ENCODE measurements around the gene FBXO28.

The FBXO28 gene

GRCh38 chr1:224085421-224086108, 28.3 kb upstream of the FBXO28 start:
- Histone ChIP-seq H3K36me3 (ENCODE audit: insufficient read depth, low read length) (no peaks in the 10 kb centered on the region), H3K9ac (ENCODE audit: low read depth, low read length) (no peak overlapping the region), H3K4me1 (ENCODE audit: insufficient read depth, low read length) (peaks cover 9% of the 10 kb centered on the region)

GRCh38 chr1:224087286-224087794, 26.6 kb upstream of the FBXO28 start:
- Histone ChIP-seq H3K4me1 (ENCODE audit: insufficient read depth, low read length) (peaks cover 3% of the 10 kb centered on the region; the same call in 1 of the 2 replicates), H3K36me3 (ENCODE audit: insufficient read depth, low read length) (no peaks in the 10 kb centered on the region), H3K9me3 (ENCODE audit: control insufficient read depth, insufficient read depth, low read length) (peaks cover 6% of the 10 kb centered on the region; the same call in 1 of the 2 replicates), H3K9ac (ENCODE audit: low read depth, low read length) (no peak overlapping the region)

More at GRCh38 chr1:224085421-224086108, 28.3 kb upstream of the FBXO28 start:
- H3K9me3 ChIP-seq (ENCODE audit: control insufficient read depth, insufficient read depth, low read length) = peaks cover 6% of the 10 kb centered on the region; the same call in 1 of the 2 replicates

GRCh38 chr1:224089583-224089982, 24.3 kb upstream of the FBXO28 start:
- Histone ChIP-seq H3K4me1 (ENCODE audit: insufficient read depth, low read length) (no peaks in the 10 kb centered on the region), H3K9me3 (ENCODE audit: control insufficient read depth, insufficient read depth, low read length) (no peaks in the 10 kb centered on the region), H3K36me3 (ENCODE audit: insufficient read depth, low read length) (no peaks in the 10 kb centered on the region), H3K9ac (ENCODE audit: low read depth, low read length) (no peak overlapping the region)

GRCh38 chr1:224090116-224090515, 23.8 kb upstream of the FBXO28 start:
- no peaks in the 10 kb centered on the region for H3K4me1 ChIP-seq (ENCODE audit: insufficient read depth, low read length)
- H3K9ac ChIP-seq (ENCODE audit: low read depth, low read length) = no peak overlapping the region
- H3K36me3 ChIP-seq (ENCODE audit: insufficient read depth, low read length) = no peaks in the 10 kb centered on the region
- no peaks in the 10 kb centered on the region for H3K9me3 ChIP-seq (ENCODE audit: control insufficient read depth, insufficient read depth, low read length)

- H3K4me1 ChIP-seq (ENCODE audit: insufficient read depth, low read length) = no peaks in the 10 kb centered on the region
- H3K9ac ChIP-seq (ENCODE audit: low read depth, low read length) = no peak overlapping the region
Measured at GRCh38 chr1:224092111-224092510, 21.8 kb upstream of the FBXO28 start.

GRCh38 chr1:224092601-224093000, 21.3 kb upstream of the FBXO28 start:
- Histone ChIP-seq H3K9me3 (ENCODE audit: control insufficient read depth, insufficient read depth, low read length) (no peaks in the 10 kb centered on the region), H3K9ac (ENCODE audit: low read depth, low read length) (no peak overlapping the region), H3K4me1 (ENCODE audit: insufficient read depth, low read length) (no peaks in the 10 kb centered on the region), H3K36me3 (ENCODE audit: insufficient read depth, low read length) (no peaks in the 10 kb centered on the region)

More at GRCh38 chr1:224092111-224092510, 21.8 kb upstream of the FBXO28 start:
- no peaks in the 10 kb centered on the region for H3K9me3 ChIP-seq (ENCODE audit: control insufficient read depth, insufficient read depth, low read length)
- no peaks in the 10 kb centered on the region for H3K36me3 ChIP-seq (ENCODE audit: insufficient read depth, low read length)

- Histone ChIP-seq H3K36me3 (ENCODE audit: insufficient read depth, low read length) (no peaks in the 10 kb centered on the region), H3K9me3 (ENCODE audit: control insufficient read depth, insufficient read depth, low read length) (no peaks in the 10 kb centered on the region), H3K4me1 (ENCODE audit: insufficient read depth, low read length) (no peaks in the 10 kb centered on the region), H3K9ac (ENCODE audit: low read depth, low read length) (no peak overlapping the region)
Measured at GRCh38 chr1:224095339-224095738, 18.6 kb upstream of the FBXO28 start.

- Histone ChIP-seq H3K36me3 (ENCODE audit: insufficient read depth, low read length) (no peaks in the 10 kb centered on the region), H3K4me1 (ENCODE audit: insufficient read depth, low read length) (no peaks in the 10 kb centered on the region), H3K9ac (ENCODE audit: low read depth, low read length) (no peak overlapping the region), H3K9me3 (ENCODE audit: control insufficient read depth, insufficient read depth, low read length) (no peaks in the 10 kb centered on the region)
Measured at GRCh38 chr1:224095867-224096266, 18.0 kb upstream of the FBXO28 start.

GRCh38 chr1:224096773-224097172, 17.1 kb upstream of the FBXO28 start:
- Histone ChIP-seq H3K4me1 (ENCODE audit: insufficient read depth, low read length) (no peaks in the 10 kb centered on the region), H3K36me3 (ENCODE audit: insufficient read depth, low read length) (no peaks in the 10 kb centered on the region), H3K9ac (ENCODE audit: low read depth, low read length) (no peak overlapping the region), H3K9me3 (ENCODE audit: control insufficient read depth, insufficient read depth, low read length) (no peaks in the 10 kb centered on the region)

GRCh38 chr1:224098007-224098406, 15.9 kb upstream of the FBXO28 start:
- H3K9me3 ChIP-seq (ENCODE audit: control insufficient read depth, insufficient read depth, low read length) = no peaks in the 10 kb centered on the region
- H3K4me1 ChIP-seq (ENCODE audit: insufficient read depth, low read length) = no peaks in the 10 kb centered on the region
- H3K9ac ChIP-seq (ENCODE audit: low read depth, low read length) = no peak overlapping the region
- no peaks in the 10 kb centered on the region for H3K36me3 ChIP-seq (ENCODE audit: insufficient read depth, low read length)

GRCh38 chr1:224106568-224107281, 7.2 kb upstream of the FBXO28 start:
- no peaks in the 10 kb centered on the region for H3K9me3 ChIP-seq (ENCODE audit: control insufficient read depth, insufficient read depth, low read length)
- no peak overlapping the region for H3K9ac ChIP-seq (ENCODE audit: low read depth, low read length)
- peaks cover 3% of the 10 kb centered on the region; the same call in 1 of the 2 replicates for H3K4me1 ChIP-seq (ENCODE audit: insufficient read depth, low read length)
- H3K36me3 ChIP-seq (ENCODE audit: insufficient read depth, low read length) = no peaks in the 10 kb centered on the region

- Histone ChIP-seq H3K9me3 (ENCODE audit: control insufficient read depth, insufficient read depth, low read length) (no peaks in the 10 kb centered on the region), H3K4me1 (ENCODE audit: insufficient read depth, low read length) (peaks cover 3% of the 10 kb centered on the region; the same call in 1 of the 2 replicates), H3K36me3 (ENCODE audit: insufficient read depth, low read length) (no peaks in the 10 kb centered on the region), H3K9ac (ENCODE audit: low read depth, low read length) (no peak overlapping the region)
Measured at GRCh38 chr1:224107282-224107625, 6.7 kb upstream of the FBXO28 start.

GRCh38 chr1:224108991-224109390, 4.9 kb upstream of the FBXO28 start:
- H3K9me3 ChIP-seq (ENCODE audit: control insufficient read depth, insufficient read depth, low read length) = no peaks in the 10 kb centered on the region
- no peak overlapping the region for H3K9ac ChIP-seq (ENCODE audit: low read depth, low read length)
- H3K4me1 ChIP-seq (ENCODE audit: insufficient read depth, low read length) = peaks cover 3% of the 10 kb centered on the region; the same call in 1 of the 2 replicates
- no peaks in the 10 kb centered on the region for H3K36me3 ChIP-seq (ENCODE audit: insufficient read depth, low read length)

GRCh38 chr1:224109981-224110380, 3.9 kb upstream of the FBXO28 start:
- H3K9me3 ChIP-seq (ENCODE audit: control insufficient read depth, insufficient read depth, low read length) = no peaks in the 10 kb centered on the region
- H3K9ac ChIP-seq (ENCODE audit: low read depth, low read length) = no peak overlapping the region
- no peaks in the 10 kb centered on the region for H3K36me3 ChIP-seq (ENCODE audit: insufficient read depth, low read length)
- peaks cover 3% of the 10 kb centered on the region; the same call in 1 of the 2 replicates for H3K4me1 ChIP-seq (ENCODE audit: insufficient read depth, low read length)

- Histone ChIP-seq H3K4me1 (ENCODE audit: insufficient read depth, low read length) (no peaks in the 10 kb centered on the region), H3K9ac (ENCODE audit: low read depth, low read length) (no peak overlapping the region), H3K9me3 (ENCODE audit: control insufficient read depth, insufficient read depth, low read length) (no peaks in the 10 kb centered on the region), H3K36me3 (ENCODE audit: insufficient read depth, low read length) (no peaks in the 10 kb centered on the region)
Measured at GRCh38 chr1:224113005-224113404, 906 bp upstream of the FBXO28 start.

Data from ES-I3 (cell line).